Measurements from ENCODE around the gene ADAMTS5.

ADAMTS5 gene

GRCh38 chr21:26888256-26888655, 78.6 kb downstream of the ADAMTS5 start:
- Histone ChIP-seq H3K9me3 (no peaks in the 10 kb centered on the region), H3K27me3 (no peaks in the 10 kb centered on the region), H3K27ac (no peak overlapping the region), H3K36me3 (no peaks in the 10 kb centered on the region), H3K4me1 (ENCODE audit: control insufficient read depth in 1 of 2, insufficient read depth in 1 of 2, low read depth in 1 of 2, low read length in 1 of 2) (no peaks in the 10 kb centered on the region), H3K4me3 (ENCODE audit: low read depth in 1 of 2, low read length in 1 of 2) (no peak overlapping the region)
- no peak for TF ChIP-seq CTCF (IDR thresholded peaks at IDR 0.05)

DNA sequence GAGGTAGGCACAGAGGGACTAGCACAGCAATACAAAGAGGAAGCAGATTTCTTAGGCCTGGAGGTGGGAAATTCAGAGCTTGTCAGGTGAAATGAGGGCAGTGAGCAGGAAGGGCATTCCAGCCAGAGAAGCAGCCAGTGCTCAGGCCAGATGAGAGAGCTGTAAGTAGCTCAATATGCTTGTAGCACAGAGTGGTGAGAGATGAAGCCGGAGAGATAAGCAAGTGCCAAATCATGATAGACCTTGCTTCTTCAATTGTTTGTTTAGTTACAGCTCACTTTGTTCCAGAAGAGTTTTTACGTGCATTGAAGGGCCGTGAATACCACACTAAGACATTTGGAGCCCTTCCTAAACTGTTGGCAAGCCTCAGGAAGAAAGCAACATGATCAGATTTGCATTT, 79.6 kb downstream of the ADAMTS5 start:
- Histone ChIP-seq H3K9me3 (no peaks in the 10 kb centered on the region), H3K36me3 (no peaks in the 10 kb centered on the region), H3K4me1 (ENCODE audit: control insufficient read depth in 1 of 2, insufficient read depth in 1 of 2, low read depth in 1 of 2, low read length in 1 of 2) (no peaks in the 10 kb centered on the region), H3K27me3 (no peaks in the 10 kb centered on the region), H3K27ac (no peak overlapping the region), H3K4me3 (ENCODE audit: low read depth in 1 of 2, low read length in 1 of 2) (no peak overlapping the region)
- no peak for TF ChIP-seq CTCF (IDR thresholded peaks at IDR 0.05)

- Histone ChIP-seq H3K9me3 (no peaks in the 10 kb centered on the region), H3K27ac (no peak overlapping the region)
Observed at GRCh38 chr21:26884436-26884835, 82.5 kb downstream of the ADAMTS5 start.

GRCh38 chr21:26883768-26884167, 83.1 kb downstream of the ADAMTS5 start:
- H3K9me3 ChIP-seq, result no peaks in the 10 kb centered on the region
- no peak for TF ChIP-seq CTCF (IDR thresholded peaks at IDR 0.05)
- no peaks in the 10 kb centered on the region for H3K36me3 ChIP-seq
- no peaks in the 10 kb centered on the region for H3K4me1 ChIP-seq (ENCODE audit: control insufficient read depth in 1 of 2, insufficient read depth in 1 of 2, low read depth in 1 of 2, low read length in 1 of 2)
- no peak overlapping the region for H3K4me3 ChIP-seq (ENCODE audit: low read depth in 1 of 2, low read length in 1 of 2)
- H3K27me3 ChIP-seq, result no peaks in the 10 kb centered on the region
- no peak overlapping the region for H3K27ac ChIP-seq

More at GRCh38 chr21:26884436-26884835, 82.5 kb downstream of the ADAMTS5 start:
- no peaks in the 10 kb centered on the region for H3K36me3 ChIP-seq
- no peak overlapping the region for H3K4me3 ChIP-seq (ENCODE audit: low read depth in 1 of 2, low read length in 1 of 2)
- H3K27me3 ChIP-seq, result no peaks in the 10 kb centered on the region
- no peak for TF ChIP-seq CTCF (IDR thresholded peaks at IDR 0.05)
- no peaks in the 10 kb centered on the region for H3K4me1 ChIP-seq (ENCODE audit: control insufficient read depth in 1 of 2, insufficient read depth in 1 of 2, low read depth in 1 of 2, low read length in 1 of 2)

GRCh38 chr21:26881504-26882228, 85.2 kb downstream of the ADAMTS5 start:
- H3K9me3 ChIP-seq, result no peaks in the 10 kb centered on the region
- H3K4me3 ChIP-seq (ENCODE audit: low read depth in 1 of 2, low read length in 1 of 2), result no peak overlapping the region
- H3K36me3 ChIP-seq, result no peaks in the 10 kb centered on the region
- no peak overlapping the region for H3K27ac ChIP-seq
- no peak for TF ChIP-seq CTCF (IDR thresholded peaks at IDR 0.05)
- H3K27me3 ChIP-seq, result no peaks in the 10 kb centered on the region
- no peaks in the 10 kb centered on the region for H3K4me1 ChIP-seq (ENCODE audit: control insufficient read depth in 1 of 2, insufficient read depth in 1 of 2, low read depth in 1 of 2, low read length in 1 of 2)

Measured in neutrophil (primary cell).